MM.1S (cell line): ENCODE data around the gene ALG9.

ENCODE experiments used
- DNase-seq: peaks from one replicate; pipeline ENCODE4 v3.0.0-alpha.2; 2015
- H2AFZ ChIP-seq: fragments of 300-600 bp; sonication (generic); 2 replicates; pipeline ENCODE4 v1.6.0; 2016; ENCODE audit warnings: antibody characterized with exemption, low read length
- H3F3A ChIP-seq: fragments of 300-600 bp; sonication (generic); 2 replicates; pipeline ENCODE4 v1.6.1; 2016; ENCODE audit warnings: mild to moderate bottlenecking, antibody characterized with exemption, low read length, moderate library complexity, mixed read lengths; ENCODE audit not compliant: insufficient read depth
- H3K27ac ChIP-seq: fragments of 300-600 bp; sonication (generic); 2 replicates; pipeline ENCODE4 v1.5.1; 2016; ENCODE audit warnings: mild to moderate bottlenecking, low read length
- H3K27me3 ChIP-seq: fragments of 300-600 bp; sonication (generic); replicated peaks from 2 replicates; pipeline ENCODE4 v1.6.0; 2016; ENCODE audit warnings: low read length; ENCODE audit not compliant: insufficient read depth
- H3K36me3 ChIP-seq: fragments of 300-600 bp; sonication (generic); replicated peaks from 2 replicates; pipeline ENCODE4 v1.6.1; 2016; ENCODE audit warnings: mild to moderate bottlenecking, low read length, mixed read lengths; ENCODE audit not compliant: insufficient read depth
- H3K4me1 ChIP-seq: fragments of 300-600 bp; sonication (generic); 2 replicates; pipeline ENCODE4 v1.6.1; 2016; ENCODE audit warnings: low read length, mixed read lengths
- H3K4me2 ChIP-seq: fragments of 300-600 bp; sonication (generic); 2 replicates; pipeline ENCODE4 v1.6.0; 2016; ENCODE audit warnings: low read depth, low read length
- H3K4me3 ChIP-seq: fragments of 300-600 bp; sonication (generic); 2 replicates; pipeline ENCODE4 v1.5.1; 2016; ENCODE audit warnings: low read length, mixed read lengths
- H3K79me2 ChIP-seq: fragments of 300-600 bp; sonication (generic); 2 replicates; pipeline ENCODE4 v1.6.1; 2016; ENCODE audit warnings: mixed run types, low read length, mixed read lengths
- H3K9ac ChIP-seq: fragments of 300-600 bp; sonication (generic); 2 replicates; pipeline ENCODE4 v1.6.1; 2016; ENCODE audit warnings: low read length, mixed read lengths
- H3K9me2 ChIP-seq: fragments of 300-600 bp; sonication (generic); replicated peaks from 2 replicates; pipeline ENCODE4 v1.6.1; 2016; ENCODE audit warnings: mild to moderate bottlenecking, low read length, mixed read lengths; ENCODE audit not compliant: insufficient read depth
- H3K9me3 ChIP-seq: fragments of 300-600 bp; sonication (generic); replicated peaks from 2 replicates; pipeline ENCODE4 v1.6.1; 2016; ENCODE audit warnings: mild to moderate bottlenecking, low read length, mixed read lengths; ENCODE audit not compliant: insufficient read depth
- H4K20me1 ChIP-seq: fragments of 300-600 bp; sonication (generic); 2 replicates; pipeline ENCODE4 v1.6.1; 2016; ENCODE audit warnings: mild to moderate bottlenecking, low read length, moderate library complexity, mixed read lengths; ENCODE audit not compliant: insufficient read depth
- CTCF ChIP-seq: fragments of 300-600 bp; sonication (generic); IDR thresholded peaks from 2 replicates; pipeline ENCODE4 v1.5.1; 2016; ENCODE audit warnings: antibody characterized with exemption, low read length, mixed read lengths
- EZH2 ChIP-seq: fragments of 300-600 bp; sonication (generic); optimal IDR thresholded peaks from 2 replicates; pipeline ENCODE3; 2017; ENCODE audit warnings: low read depth, mild to moderate bottlenecking, antibody characterized with exemption, low read length, mixed read lengths
- EZH2phosphoT487 ChIP-seq: fragments of 300-600 bp; sonication (generic); IDR thresholded peaks from 2 replicates; pipeline ENCODE4 v1.6.1; 2018; ENCODE audit warnings: antibody characterized with exemption, low read length

Gene ALG9

GRCh38 chr11:111759778-111760407, 111.5 kb downstream of the ALG9 start:
- no peak overlapping the region for H3K27ac ChIP-seq
- peaks cover 16% of the 10 kb centered on the region for H3K36me3 ChIP-seq

GRCh38 chr11:111759376-111759775, 112.0 kb downstream of the ALG9 start:
- peaks cover 18% of the 10 kb centered on the region for H3K79me2 ChIP-seq
- H3K4me3 ChIP-seq: no peak overlapping the region
- no peak for DNase-seq
- no peaks in the 10 kb centered on the region for H3F3A ChIP-seq
- H3K27me3 ChIP-seq: no peaks in the 10 kb centered on the region
- H3K27ac ChIP-seq: no peak overlapping the region
- no peak overlapping the region for H2AFZ ChIP-seq
- no peak for TF ChIP-seq EZH2phosphoT487
- no peak overlapping the region for H3K4me2 ChIP-seq
- peaks cover 1% of the 10 kb centered on the region; the same call in 1 of the 2 replicates for H3K4me1 ChIP-seq
- H3K9me3 ChIP-seq: no peaks in the 10 kb centered on the region
- H4K20me1 ChIP-seq: no peaks in the 10 kb centered on the region
- H3K9me2 ChIP-seq: no peaks in the 10 kb centered on the region
- H3K9ac ChIP-seq: no peak overlapping the region
- H3K36me3 ChIP-seq: peaks cover 16% of the 10 kb centered on the region

More at GRCh38 chr11:111759778-111760407, 111.5 kb downstream of the ALG9 start:
- no peaks in the 10 kb centered on the region for H3K9me2 ChIP-seq
- no peak overlapping the region for H3K9ac ChIP-seq
- TF ChIP-seq EZH2phosphoT487: no peak
- TF ChIP-seq CTCF: no peak
- TF ChIP-seq EZH2: no peak
- no peak overlapping the region for H3K4me2 ChIP-seq
- H2AFZ ChIP-seq: no peak overlapping the region
- no peak for DNase-seq
- H3K9me3 ChIP-seq: no peaks in the 10 kb centered on the region
- no peaks in the 10 kb centered on the region for H3F3A ChIP-seq
- H3K4me3 ChIP-seq: no peak overlapping the region
- H3K27me3 ChIP-seq: no peaks in the 10 kb centered on the region
- peaks cover 7% of the 10 kb centered on the region; the same call in 1 of the 2 replicates for H3K4me1 ChIP-seq
- H3K79me2 ChIP-seq: peaks cover 23% of the 10 kb centered on the region
- no peaks in the 10 kb centered on the region for H4K20me1 ChIP-seq

GRCh38 chr11:111756097-111756496, 115.3 kb downstream of the ALG9 start:
- no peak overlapping the region for H3K27ac ChIP-seq
- no peaks in the 10 kb centered on the region for H3K4me1 ChIP-seq
- H3K9me2 ChIP-seq: no peaks in the 10 kb centered on the region
- H3K4me2 ChIP-seq: no peak overlapping the region
- H3K36me3 ChIP-seq: peaks cover 12% of the 10 kb centered on the region
- no peaks in the 10 kb centered on the region for H4K20me1 ChIP-seq
- H3F3A ChIP-seq: no peaks in the 10 kb centered on the region
- H3K4me3 ChIP-seq: no peak overlapping the region
- no peak for DNase-seq
- TF ChIP-seq EZH2phosphoT487 (no peak), EZH2 (no peak), CTCF (no peak)
- no peak overlapping the region for H2AFZ ChIP-seq
- no peaks in the 10 kb centered on the region for H3K79me2 ChIP-seq
- no peaks in the 10 kb centered on the region for H3K9me3 ChIP-seq
- H3K27me3 ChIP-seq: no peaks in the 10 kb centered on the region
- H3K9ac ChIP-seq: no peak overlapping the region

- Histone ChIP-seq H3F3A (no peaks in the 10 kb centered on the region), H3K4me3 (no peak overlapping the region), H4K20me1 (no peaks in the 10 kb centered on the region), H3K27me3 (no peaks in the 10 kb centered on the region), H3K27ac (no peak overlapping the region), H3K9ac (no peak overlapping the region), H3K9me3 (no peaks in the 10 kb centered on the region), H3K79me2 (no peaks in the 10 kb centered on the region), H3K9me2 (no peaks in the 10 kb centered on the region), H2AFZ (no peak overlapping the region), H3K4me1 (no peaks in the 10 kb centered on the region), H3K4me2 (no peak overlapping the region), H3K36me3 (peaks cover 4% of the 10 kb centered on the region)
- no peak for DNase-seq
- TF ChIP-seq CTCF: no peak
- no peak for TF ChIP-seq EZH2
- TF ChIP-seq EZH2phosphoT487: no peak
Observed at GRCh38 chr11:111749646-111750045, 121.7 kb downstream of the ALG9 start.
